ENCODE results near the gene PLD3.

GRCh38 chr19:40356681-40357595, 8.4 kb downstream of the PLD3 start:
- TF ChIP-seq CTCF (IDR thresholded peaks at IDR 0.05) (no peak), POLR2A (IDR thresholded peaks at IDR 0.05) (no peak)
